DND-41 (cell line): ENCODE results near the gene PPM1N.
A peak's percentile ranks its signal among the peaks of the same experiment; 100 is the strongest.

ENCODE experiments used
- ATAC-seq: fragments of 200-7000 bp; cut with Tn5 transposase; 3 replicates; pipeline ENCODE4 v1.9.1; 2021; ENCODE audit warnings: low read depth; ENCODE audit not compliant: insufficient read depth
- DNase-seq: peaks from one replicate; pipeline ENCODE4 v3.0.0-alpha.2; 2020
- H2AFZ ChIP-seq: 2 replicates; pipeline ENCODE4 v1.6.0; 2012; ENCODE audit warnings: low read depth, low read length
- H3K27ac ChIP-seq: 2 replicates; pipeline ENCODE4 v1.5.1; 2012; ENCODE audit warnings: low read length, inconsistent platforms
- H3K27me3 ChIP-seq: fragments of 200-600 bp; sonication (generic); 2 replicates; pipeline ENCODE4 v1.6.0; 2012; ENCODE audit warnings: low read length, mild to moderate bottlenecking, inconsistent platforms; ENCODE audit not compliant: insufficient read depth, poor library complexity
- H3K36me3 ChIP-seq: 2 replicates; pipeline ENCODE4 v1.5.1; 2012; ENCODE audit warnings: low read length, inconsistent platforms; ENCODE audit not compliant: insufficient read depth
- H3K4me1 ChIP-seq: 2 replicates; pipeline ENCODE4 v1.5.1; 2012; ENCODE audit warnings: mild to moderate bottlenecking, low read length; ENCODE audit not compliant: insufficient read depth
- H3K4me2 ChIP-seq: 2 replicates; pipeline ENCODE4 v1.6.0; 2012; ENCODE audit warnings: mild to moderate bottlenecking, moderate library complexity, low read length, inconsistent platforms; ENCODE audit not compliant: insufficient read depth
- H3K4me3 ChIP-seq, 2 experiments: fragments of 200-600 bp in 1 of 2; shearing (Covaris generic) in 1 of 2; 2 replicates each; pipeline ENCODE4 v1.5.1; 2012 to 2016; ENCODE audit warnings: inconsistent platforms in 2 of 2, low read length in 2 of 2, mild to moderate bottlenecking in 2 of 2, low read depth in 1 of 2, moderate library complexity in 1 of 2
- H3K79me2 ChIP-seq: 2 replicates; pipeline ENCODE4 v1.6.0; 2012; ENCODE audit warnings: low read length, inconsistent platforms; ENCODE audit not compliant: insufficient read depth
- H3K9ac ChIP-seq: 2 replicates; pipeline ENCODE4 v1.6.0; 2012; ENCODE audit warnings: low read depth, mild to moderate bottlenecking, inconsistent platforms, low read length, moderate library complexity
- H3K9me3 ChIP-seq: 2 replicates; pipeline ENCODE4 v1.5.1; 2012; ENCODE audit warnings: low read length, moderate library complexity, mild to moderate bottlenecking, inconsistent platforms; ENCODE audit not compliant: insufficient read depth, severe bottlenecking
- H4K20me1 ChIP-seq: 2 replicates; pipeline ENCODE4 v1.6.0; 2012; ENCODE audit warnings: low read length; ENCODE audit not compliant: insufficient read depth
- CTCF ChIP-seq: IDR thresholded peaks from 2 replicates; pipeline ENCODE4 v1.5.1; 2012; ENCODE audit warnings: borderline replicate concordance, low read length, moderate library complexity, mild to moderate bottlenecking; ENCODE audit not compliant: poor library complexity, severe bottlenecking; ENCODE audit errors: extremely low read depth
- EZH2 ChIP-seq: IDR thresholded peaks from 3 replicates; pipeline ENCODE4 v1.6.1; 2012; ENCODE audit warnings: borderline replicate concordance, low read depth, mild to moderate bottlenecking, moderate library complexity, low read length, inconsistent platforms; ENCODE audit not compliant: severe bottlenecking

Gene PPM1N

DNA sequence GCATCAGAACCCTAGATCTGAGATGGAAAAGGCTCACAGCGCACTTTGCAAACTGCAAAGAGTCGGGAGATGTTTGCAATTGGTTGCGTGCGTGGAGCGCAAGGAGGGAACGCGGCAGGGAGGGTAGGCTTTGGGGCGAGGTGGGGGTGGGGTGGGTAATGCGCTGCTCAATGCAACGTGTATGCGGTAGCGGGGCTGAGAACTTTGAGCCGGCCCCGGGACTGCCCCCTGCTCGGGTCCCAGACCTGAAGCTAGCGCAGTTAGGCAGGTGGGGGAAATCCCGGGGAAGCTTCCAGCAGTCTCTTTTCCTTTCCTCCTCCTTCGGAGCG lies 29.5 kb upstream of the PPM1N start:
- no peak for DNase-seq
- ATAC-seq = no peak
- peak overlapping the region; percentile 86 for H2AFZ ChIP-seq

GRCh38 chr19:45469132-45469944 lies 28.9 kb upstream of the PPM1N start:
- Histone ChIP-seq H3K9me3 (no peaks in the 10 kb centered on the region), H3K36me3 (no peaks in the 10 kb centered on the region), H3K79me2 (no peaks in the 10 kb centered on the region), H2AFZ (peak overlapping the region; percentile 92), H4K20me1 (peaks cover 14% of the 10 kb centered on the region), H3K9ac (peak overlapping the region; percentile 58), H3K27ac (peak overlapping the region; percentile 81), H3K27me3 (peaks cover 5% of the 10 kb centered on the region), H3K4me1 (peaks cover 36% of the 10 kb centered on the region), H3K4me2 (peak overlapping the region; percentile 99), H3K4me3 (peak overlapping the region; percentile 33 to 88; a peak in 3 of 4 replicates)
- ATAC-seq (peak; percentile 92), DNase-seq (peak; percentile 94)
- no peak for TF ChIP-seq EZH2
- peak; percentile 52 for TF ChIP-seq CTCF

More for the DNA sequence above, 29.5 kb upstream of the PPM1N start:
- Histone ChIP-seq H3K9me3 (no peaks in the 10 kb centered on the region), H3K4me2 (peak overlapping the region; percentile 99), H3K4me1 (peaks cover 36% of the 10 kb centered on the region), H3K36me3 (no peaks in the 10 kb centered on the region), H3K9ac (peak overlapping the region; percentile 58), H3K79me2 (no peaks in the 10 kb centered on the region), H3K27ac (peak overlapping the region; percentile 32; the same call in 1 of the 2 replicates), H4K20me1 (peaks cover 14% of the 10 kb centered on the region), H3K27me3 (peaks cover 5% of the 10 kb centered on the region), H3K4me3 (peak overlapping the region; percentile 33 to 88; a peak in 3 of 4 replicates)
- no peak for TF ChIP-seq CTCF
- TF ChIP-seq EZH2 = no peak

DNA sequence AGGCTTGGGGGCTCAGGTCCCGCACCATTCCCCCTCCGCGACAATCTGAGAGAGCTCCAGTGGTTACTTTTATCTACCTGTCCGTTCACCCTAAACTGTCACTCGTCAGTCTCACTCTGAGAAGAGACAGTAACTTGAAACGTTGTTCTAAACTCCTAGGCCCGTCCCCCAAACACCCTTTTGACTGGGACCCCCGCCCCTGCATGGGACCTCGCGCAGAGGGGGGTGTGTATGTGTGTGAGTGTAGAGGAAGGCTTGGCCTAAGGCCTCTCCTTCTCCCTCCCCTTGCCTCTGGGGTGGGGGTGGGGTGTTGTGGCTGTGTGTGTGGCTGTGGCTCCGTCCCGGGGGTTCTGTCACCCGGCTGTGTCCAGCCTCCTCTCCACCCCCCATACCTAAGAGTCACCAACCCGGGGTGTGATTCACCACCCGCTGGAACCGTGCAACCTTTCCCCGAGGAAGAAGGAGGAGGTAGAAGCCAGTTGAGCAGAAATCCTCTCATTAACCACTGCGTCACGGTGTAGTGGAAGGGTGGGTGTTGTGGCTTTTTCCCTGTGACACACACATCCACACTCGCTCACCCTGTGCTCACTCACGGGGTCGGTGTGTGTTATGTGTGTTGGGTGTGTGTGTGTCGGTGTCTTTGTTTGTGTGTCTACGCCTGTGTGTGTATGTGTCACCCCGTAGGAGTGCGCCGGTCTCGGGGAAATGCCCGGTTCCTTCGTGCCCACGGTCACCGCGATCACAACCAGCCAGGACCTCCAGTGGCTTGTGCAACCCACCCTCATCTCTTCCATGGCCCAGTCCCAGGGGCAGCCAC lies 28.1 kb upstream of the PPM1N start:
- Histone ChIP-seq H3K9me3 (no peaks in the 10 kb centered on the region), H3K9ac (peak overlapping the region; percentile 58), H3K4me3 (peak overlapping the region in 1 of 2 experiments; percentile 88; a peak in 2 of 4 replicates), H3K27me3 (peaks cover 5% of the 10 kb centered on the region), H3K27ac (no peak overlapping the region), H3K79me2 (no peaks in the 10 kb centered on the region), H3K4me2 (peak overlapping the region; percentile 99), H4K20me1 (peaks cover 14% of the 10 kb centered on the region), H3K4me1 (peaks cover 36% of the 10 kb centered on the region), H2AFZ (peak overlapping the region; percentile 92; the same call in 1 of the 2 replicates), H3K36me3 (no peaks in the 10 kb centered on the region)
- ATAC-seq (no peak), DNase-seq (peak; percentile 12)
- TF ChIP-seq EZH2 = no peak
- TF ChIP-seq CTCF = no peak
